GM19240 (cell line): ENCODE measurements around the gene ITGA1.
"Not testable (repeated sequence)": the region's sequence is repeated elsewhere in the genome, so short reads cannot be mapped to it uniquely, and the experiment has no call there.

Experiments used
- DNase-seq: peaks from one replicate; pipeline ENCODE4 v3.0.0; 2011; ENCODE audit warnings: low spot score; ENCODE audit not compliant: insufficient read length

Gene ITGA1

GRCh38 chr5:52800394-52801213 is 12.9 kb downstream of the ITGA1 start:
- DNase-seq, result no peak

GRCh38 chr5:52801329-52801728 is 13.6 kb downstream of the ITGA1 start:
- no peak for DNase-seq

- DNase-seq, result no peak
Measured at GRCh38 chr5:52802272-52802973, 14.7 kb downstream of the ITGA1 start.

GRCh38 chr5:52802974-52803336 is 15.2 kb downstream of the ITGA1 start:
- no peak for DNase-seq

- DNase-seq, result no peak
Measured at GRCh38 chr5:52804387-52804791, 16.7 kb downstream of the ITGA1 start.

- no peak for DNase-seq
Measured at GRCh38 chr5:52804981-52805380, 17.3 kb downstream of the ITGA1 start.

GRCh38 chr5:52805615-52806014 is 17.9 kb downstream of the ITGA1 start:
- no peak for DNase-seq

GRCh38 chr5:52807037-52807436 is 19.3 kb downstream of the ITGA1 start:
- DNase-seq, result no peak

- no peak for DNase-seq
Measured at GRCh38 chr5:52807723-52808122, 20.0 kb downstream of the ITGA1 start.

- DNase-seq, result no peak
Measured at GRCh38 chr5:52808316-52808901, 20.7 kb downstream of the ITGA1 start.

- DNase-seq, result no peak
Measured at GRCh38 chr5:52809884-52810283, 22.2 kb downstream of the ITGA1 start.

GRCh38 chr5:52810426-52810825 is 22.7 kb downstream of the ITGA1 start:
- DNase-seq, result no peak

- DNase-seq, result no peak
Measured at GRCh38 chr5:52811067-52811749, 23.5 kb downstream of the ITGA1 start.

GRCh38 chr5:52814352-52815148 is 26.8 kb downstream of the ITGA1 start:
- no peak for DNase-seq

- DNase-seq, result no peak
Measured at GRCh38 chr5:52817818-52818217, 30.1 kb downstream of the ITGA1 start.

- no peak for DNase-seq
Measured at GRCh38 chr5:52818360-52818759, 30.6 kb downstream of the ITGA1 start.

- DNase-seq, result not testable (repeated sequence)
Measured at GRCh38 chr5:52818807-52819206, 31.1 kb downstream of the ITGA1 start.

- no peak for DNase-seq
Measured at GRCh38 chr5:52821901-52822300, 34.2 kb downstream of the ITGA1 start.

- DNase-seq, result no peak
Measured at GRCh38 chr5:52822437-52822836, 34.7 kb downstream of the ITGA1 start.

- DNase-seq, result no peak
Measured at GRCh38 chr5:52824827-52825226, 37.1 kb downstream of the ITGA1 start.

- no peak for DNase-seq
Measured at GRCh38 chr5:52825826-52826225, 38.1 kb downstream of the ITGA1 start.
